Effector memory CD8-positive, alpha-beta T cell (primary cell): Measurements from ENCODE around the gene PPIF.

Experiments
- ATAC-seq: fragments of 150-1000 bp; cut with Tn5 transposase; replicated peaks from 2 replicates; pipeline ENCODE4 v1.10.0; 2021; ENCODE audit warnings: mild to moderate bottlenecking, moderate library complexity
- DNase-seq, 3 experiments: peaks; one replicate each; pipeline ENCODE4 v3.0.0; 2021
- H3K27ac Mint-ChIP-seq, 2 donors: one replicate each; pipeline ENCODE4 v1.8.0; 2022; ENCODE audit warnings: mild to moderate bottlenecking in 2 of 2, mixed read lengths in 2 of 2, moderate library complexity in 2 of 2
- H3K27me3 Mint-ChIP-seq, 2 donors: one replicate each; pipeline ENCODE4 v1.8.0; 2022; ENCODE audit warnings: mixed read lengths in 2 of 2
- H3K36me3 Mint-ChIP-seq: one replicate; pipeline ENCODE4 v1.8.0; 2022; ENCODE audit warnings: mild to moderate bottlenecking, moderate library complexity, mixed read lengths; ENCODE audit not compliant: insufficient read depth
- H3K4me1 Mint-ChIP-seq, 2 donors: one replicate each; pipeline ENCODE4 v1.8.0; 2022; ENCODE audit warnings: low read depth in 2 of 2, mixed read lengths in 2 of 2
- H3K4me3 Mint-ChIP-seq, 2 donors: one replicate each; pipeline ENCODE4 v1.8.0; 2022; ENCODE audit warnings: mild to moderate bottlenecking in 2 of 2, mixed read lengths in 2 of 2, moderate library complexity in 2 of 2
- H3K9me3 Mint-ChIP-seq, 2 donors: one replicate each; pipeline ENCODE4 v1.8.0; 2022; ENCODE audit warnings: mixed read lengths in 2 of 2
- total RNA-seq, 9 experiments: gene quantifications; one replicate each; lab custom pipeline; 2026; lab: John Stamatoyannopoulos, UW

The PPIF gene
- total RNA-seq, result 29.9 to 139 (median 53.1) reads per million in 9 experiments

- H3K36me3 Mint-ChIP-seq, result peaks cover 42% of the 10 kb centered on the region
- H3K27me3 Mint-ChIP-seq, result no peaks in the 10 kb centered on the region
- H3K9me3 Mint-ChIP-seq, result no peaks in the 10 kb centered on the region
- DNase-seq (peak; percentile 88 to 97 (median 93)), ATAC-seq (peak; percentile 87)
- H3K4me3 Mint-ChIP-seq, result peak within 1 kb of the TSS; percentile 84
- peaks cover 24 to 45% of the 10 kb centered on the region in 2 donors for H3K4me1 Mint-ChIP-seq
- peak within 1 kb of the TSS; percentile 96 to 98 for H3K27ac Mint-ChIP-seq
These were observed at the start of gene PPIF for GRCh38 chr10:79347226-79347893. Gene PPIF, plus strand, starts transcription at chr10:79347469. Its CDS starts 80 bp downstream, at chr10:79347549.

GRCh38 chr10:79298403-79299244 lies 48.6 kb upstream of the PPIF start:
- Mint-ChIP-seq H3K4me1 (peaks cover 4 to 8% of the 10 kb centered on the region in 2 donors), H3K27ac (peak overlapping the region in 1 of 2 donors; percentile 17)
- DNase-seq, result no peak

GRCh38 chr10:79299397-79300241 lies 47.6 kb upstream of the PPIF start:
- ATAC-seq, result no peak
- Mint-ChIP-seq H3K9me3 (no peaks in the 10 kb centered on the region), H3K27ac (peak overlapping the region in 1 of 2 donors; percentile 17), H3K36me3 (peaks cover 21% of the 10 kb centered on the region), H3K4me3 (no peak overlapping the region), H3K4me1 (peaks cover 4% of the 10 kb centered on the region in 2 donors), H3K27me3 (no peaks in the 10 kb centered on the region)
- no peak for DNase-seq

More at GRCh38 chr10:79298403-79299244, 48.6 kb upstream of the PPIF start:
- H3K4me3 Mint-ChIP-seq, result no peak overlapping the region
- H3K36me3 Mint-ChIP-seq, result peaks cover 21% of the 10 kb centered on the region
- no peaks in the 10 kb centered on the region for H3K27me3 Mint-ChIP-seq
- ATAC-seq, result peak; percentile 24
- H3K9me3 Mint-ChIP-seq, result no peaks in the 10 kb centered on the region

DNA sequence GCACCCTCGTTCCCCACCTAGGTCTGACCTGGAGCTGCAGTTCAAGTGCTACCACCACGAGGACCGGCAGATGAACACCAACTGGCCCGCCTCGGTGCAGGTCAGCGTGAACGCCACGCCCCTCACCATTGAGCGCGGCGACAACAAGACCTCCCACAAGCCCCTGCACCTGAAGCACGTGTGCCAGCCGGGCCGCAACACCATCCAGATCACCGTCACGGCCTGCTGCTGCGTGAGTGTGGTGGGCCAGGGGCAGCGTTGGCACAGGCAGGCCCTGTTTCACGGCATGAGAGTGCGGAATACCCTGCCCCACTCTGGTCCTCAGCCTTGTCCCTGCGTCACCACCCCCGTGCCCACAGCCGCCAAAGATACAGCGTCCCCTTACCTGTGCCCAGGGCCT lies 46.6 kb upstream of the PPIF start:
- Mint-ChIP-seq H3K27ac (peak overlapping the region in 1 of 2 donors; percentile 11), H3K36me3 (peaks cover 21% of the 10 kb centered on the region), H3K4me3 (no peak overlapping the region), H3K27me3 (no peaks in the 10 kb centered on the region), H3K9me3 (no peaks in the 10 kb centered on the region), H3K4me1 (peaks cover 0 to 1% of the 10 kb centered on the region in 2 donors)
- ATAC-seq, result no peak
- no peak for DNase-seq

GRCh38 chr10:79301754-79302530 lies 45.3 kb upstream of the PPIF start:
- no peaks in the 10 kb centered on the region for H3K4me1 Mint-ChIP-seq
- H3K36me3 Mint-ChIP-seq, result peaks cover 18% of the 10 kb centered on the region
- no peak overlapping the region for H3K4me3 Mint-ChIP-seq

DNA sequence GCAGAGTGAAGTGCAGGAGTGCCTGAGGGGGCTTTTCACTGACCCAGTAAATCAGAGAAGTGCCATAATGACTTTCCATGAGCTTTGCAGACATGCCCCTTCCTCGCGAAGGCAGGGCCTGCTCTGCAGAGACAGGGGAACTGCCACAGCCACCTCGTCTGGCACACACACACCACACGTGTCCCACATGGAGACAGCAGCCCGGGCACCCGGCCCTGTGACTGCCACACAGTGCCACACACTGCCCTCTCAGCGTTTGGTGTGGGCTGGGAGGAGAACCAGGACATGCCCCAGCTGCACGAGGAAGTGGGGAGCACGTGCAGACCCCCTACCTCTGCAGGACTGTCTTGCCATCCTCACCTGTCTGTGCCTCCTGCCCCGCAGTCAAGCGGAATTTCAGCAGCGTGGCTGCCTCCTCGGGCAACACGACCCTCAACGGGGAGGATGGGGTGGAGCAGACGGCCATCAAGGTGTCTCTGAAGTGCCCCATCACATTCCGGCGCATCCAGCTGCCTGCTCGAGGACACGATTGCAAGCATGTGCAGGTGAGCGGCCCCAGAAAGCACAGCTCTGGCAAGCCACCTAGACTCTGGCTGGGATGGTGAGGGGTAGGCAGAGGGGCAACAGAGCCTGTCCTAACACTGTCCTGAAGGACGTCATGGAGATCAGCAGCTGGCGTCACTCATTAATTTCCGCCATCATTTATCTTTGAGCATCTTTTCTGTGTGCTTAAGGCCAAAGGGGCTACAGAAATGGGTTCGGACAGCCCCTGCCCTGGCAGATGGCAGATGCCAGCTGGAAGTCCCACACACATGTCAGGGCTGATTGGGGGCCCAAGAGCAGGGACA lies 43.4 kb upstream of the PPIF start:
- DNase-seq (no peak), ATAC-seq (no peak)
- H3K4me1 Mint-ChIP-seq, result no peaks in the 10 kb centered on the region
- no peak overlapping the region for H3K4me3 Mint-ChIP-seq
- H3K27me3 Mint-ChIP-seq, result no peaks in the 10 kb centered on the region
- peaks cover 22% of the 10 kb centered on the region for H3K36me3 Mint-ChIP-seq
- H3K27ac Mint-ChIP-seq, result no peak overlapping the region
- H3K9me3 Mint-ChIP-seq, result no peaks in the 10 kb centered on the region

More at GRCh38 chr10:79301754-79302530, 45.3 kb upstream of the PPIF start:
- no peak for DNase-seq
- no peak for ATAC-seq
- no peaks in the 10 kb centered on the region for H3K27me3 Mint-ChIP-seq
- H3K9me3 Mint-ChIP-seq, result no peaks in the 10 kb centered on the region
- H3K27ac Mint-ChIP-seq, result peak overlapping the region in 1 of 2 donors; percentile 11

DNA sequence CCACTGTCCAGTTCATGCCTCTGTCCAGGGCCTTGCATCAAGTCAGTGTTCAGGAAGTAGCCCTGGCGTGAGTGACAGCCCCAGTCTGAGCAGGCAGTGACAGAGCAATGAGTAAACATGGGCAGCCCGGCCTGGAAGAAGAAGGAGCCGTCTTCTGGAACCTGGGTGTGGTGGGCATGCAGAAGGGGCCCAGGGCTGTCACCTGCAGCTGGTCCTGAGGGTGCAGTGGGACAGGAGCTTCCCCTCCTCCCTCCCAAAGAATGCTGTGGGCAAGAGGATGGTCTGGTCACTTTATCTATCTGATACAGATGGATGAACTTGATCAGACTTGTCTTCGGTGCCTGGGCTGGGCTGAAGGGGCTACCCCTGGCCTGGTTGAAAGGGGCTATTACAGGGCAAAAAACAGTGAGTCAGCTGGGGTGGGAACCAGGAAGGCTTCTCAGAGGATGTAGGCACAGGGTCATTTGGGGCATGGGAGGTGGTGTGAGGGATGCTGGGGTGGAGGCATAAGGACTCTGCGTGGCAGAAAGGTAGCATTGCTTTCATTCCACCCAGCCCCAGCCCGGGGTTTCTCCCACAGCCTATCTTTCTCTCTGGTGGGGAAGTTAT lies 42.7 kb upstream of the PPIF start:
- DNase-seq (no peak), ATAC-seq (no peak)
- no peak overlapping the region for H3K4me3 Mint-ChIP-seq
- H3K27ac Mint-ChIP-seq, result peak overlapping the region in 1 of 2 donors; percentile 41
- H3K36me3 Mint-ChIP-seq, result peaks cover 19% of the 10 kb centered on the region
- no peaks in the 10 kb centered on the region for H3K9me3 Mint-ChIP-seq
- H3K27me3 Mint-ChIP-seq, result no peaks in the 10 kb centered on the region
- H3K4me1 Mint-ChIP-seq, result peaks cover 0 to 5% of the 10 kb centered on the region in 2 donors

DNA sequence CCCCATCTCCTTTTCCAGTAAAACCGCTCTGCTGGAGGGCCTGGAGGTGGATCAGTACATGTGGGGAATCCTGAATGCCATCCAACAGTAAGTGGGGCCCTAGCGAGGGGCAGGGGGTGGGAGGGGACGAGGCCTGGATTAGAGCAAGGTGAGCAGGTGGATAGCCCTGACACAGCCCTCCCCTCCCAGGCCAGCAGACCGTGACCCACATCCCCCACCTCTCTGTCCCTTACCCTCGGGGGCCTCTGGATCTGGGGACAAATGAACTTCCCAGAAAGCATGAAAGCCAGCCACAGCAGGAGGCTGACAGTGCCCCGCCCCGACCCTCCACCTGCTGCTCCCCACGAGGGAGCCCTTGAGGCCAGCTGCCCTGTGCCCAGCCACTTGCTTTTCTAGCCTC lies 41.8 kb upstream of the PPIF start:
- H3K4me3 Mint-ChIP-seq, result no peak overlapping the region
- H3K27me3 Mint-ChIP-seq, result no peaks in the 10 kb centered on the region
- H3K4me1 Mint-ChIP-seq, result peaks cover 0 to 6% of the 10 kb centered on the region in 2 donors
- H3K9me3 Mint-ChIP-seq, result no peaks in the 10 kb centered on the region
- DNase-seq, result no peak
- H3K36me3 Mint-ChIP-seq, result peaks cover 19% of the 10 kb centered on the region
- ATAC-seq, result no peak
- no peak overlapping the region for H3K27ac Mint-ChIP-seq

- Mint-ChIP-seq H3K27me3 (no peaks in the 10 kb centered on the region), H3K4me3 (no peak overlapping the region), H3K4me1 (peaks cover 4 to 8% of the 10 kb centered on the region in 2 donors), H3K9me3 (no peaks in the 10 kb centered on the region), H3K36me3 (peaks cover 19% of the 10 kb centered on the region), H3K27ac (no peak overlapping the region)
- ATAC-seq (no peak), DNase-seq (no peak)
These were observed 41.3 kb upstream of the PPIF start for GRCh38 chr10:79305988-79306387.

DNA sequence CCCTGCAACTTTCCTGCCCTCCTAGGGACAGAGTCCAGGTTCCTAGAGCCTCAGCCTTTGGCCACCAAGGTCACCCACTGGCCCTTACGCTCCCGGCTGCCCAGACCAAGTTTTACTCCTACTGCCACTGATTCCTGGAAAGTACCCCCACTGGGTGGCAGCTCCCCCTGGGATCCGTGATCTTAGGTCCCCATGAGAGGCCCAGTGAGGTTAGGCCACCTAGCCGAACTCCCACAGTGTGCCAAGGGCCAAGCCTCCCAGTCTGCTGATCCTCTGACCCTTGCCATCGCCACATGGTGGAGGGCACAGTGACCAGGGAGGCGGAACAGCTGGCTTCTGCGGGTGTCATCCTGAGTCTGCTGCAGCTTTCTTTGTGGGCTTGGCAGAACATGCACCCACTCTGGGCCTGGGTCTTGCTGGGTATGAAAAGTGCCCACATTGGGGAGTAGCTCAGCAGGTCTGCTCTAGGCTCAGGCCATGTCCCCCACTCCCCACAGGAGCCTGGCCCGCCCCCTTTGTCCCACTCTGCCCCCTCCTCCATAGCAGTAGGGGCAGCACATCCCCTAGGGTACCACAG lies 40.5 kb upstream of the PPIF start:
- ATAC-seq, result no peak
- Mint-ChIP-seq H3K36me3 (peaks cover 19% of the 10 kb centered on the region), H3K27ac (no peak overlapping the region), H3K4me1 (peaks cover 4 to 8% of the 10 kb centered on the region in 2 donors), H3K4me3 (no peak overlapping the region), H3K9me3 (no peaks in the 10 kb centered on the region), H3K27me3 (no peaks in the 10 kb centered on the region)
- no peak for DNase-seq

DNA sequence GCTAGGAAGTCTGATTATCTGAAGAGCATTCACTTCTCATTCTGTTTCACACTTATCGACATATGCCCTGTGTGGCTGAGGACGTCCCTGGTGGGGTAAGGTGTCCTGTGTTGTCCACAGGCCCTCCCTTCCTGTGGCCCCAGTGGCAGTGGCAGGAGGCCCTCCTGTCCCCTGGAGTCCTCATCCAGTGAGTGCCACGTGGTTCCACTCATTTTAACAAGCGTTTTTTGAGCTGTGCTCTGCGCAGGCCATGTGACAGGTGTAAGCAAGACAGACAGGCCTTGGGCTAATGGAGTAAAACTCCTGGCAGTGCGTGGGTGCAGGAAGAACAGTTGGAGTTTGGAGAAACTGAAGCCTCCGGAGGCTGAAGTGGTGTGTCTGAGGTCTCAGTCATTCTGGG lies 39.3 kb upstream of the PPIF start:
- Mint-ChIP-seq H3K4me3 (no peak overlapping the region), H3K27ac (peak overlapping the region in 1 of 2 donors; percentile 80), H3K27me3 (no peaks in the 10 kb centered on the region), H3K4me1 (peaks cover 4 to 8% of the 10 kb centered on the region in 2 donors), H3K9me3 (no peaks in the 10 kb centered on the region), H3K36me3 (peaks cover 15% of the 10 kb centered on the region)
- DNase-seq (no peak), ATAC-seq (no peak)
